Measurements from ENCODE around the gene YPEL1. TPM values are rescaled to one million over a fixed set of nuclear protein-coding genes. Genes with fewer than 3 reads are reported as not detected.

YPEL1 gene
- polyA plus RNA-seq, 3 donors from 2014 or later: 72.9 to 100 (median 100) TPM

- no peak overlapping the region for H3K4me3 Mint-ChIP-seq
- H3K27me3 Mint-ChIP-seq (ENCODE audit: low read depth in 3 of 3): peaks cover 0 to 2% (median 2%) of the 10 kb centered on the region in 3 donors
- peaks cover 19 to 21% of the 10 kb centered on the region in 2 donors for H3K4me1 Mint-ChIP-seq
- no peaks in the 10 kb centered on the region for H3K9me3 Mint-ChIP-seq
- peaks cover 10 to 22% (median 18%) of the 10 kb centered on the region in 3 donors for H3K36me3 Mint-ChIP-seq
- DNase-seq: peak; percentile 57 to 67 (median 65)
- H3K27ac Mint-ChIP-seq: peak overlapping the region; percentile 80 to 92 (median 82)
Measured at GRCh38 chr22:21712751-21713427, 22.7 kb downstream of the YPEL1 start.

GRCh38 chr22:21711851-21712250 lies 23.7 kb downstream of the YPEL1 start:
- H3K4me1 Mint-ChIP-seq: peaks cover 13 to 16% of the 10 kb centered on the region in 2 donors
- H3K36me3 Mint-ChIP-seq: peaks cover 10 to 22% (median 18%) of the 10 kb centered on the region in 3 donors
- H3K4me3 Mint-ChIP-seq: no peak overlapping the region
- H3K9me3 Mint-ChIP-seq: no peaks in the 10 kb centered on the region
- DNase-seq: no peak
- no peak overlapping the region for H3K27ac Mint-ChIP-seq
- peaks cover 0 to 2% (median 2%) of the 10 kb centered on the region in 3 donors for H3K27me3 Mint-ChIP-seq (ENCODE audit: low read depth in 3 of 3)

GRCh38 chr22:21710156-21710555 lies 25.4 kb downstream of the YPEL1 start:
- Mint-ChIP-seq H3K4me1 (peaks cover 13 to 14% of the 10 kb centered on the region in 2 donors), H3K27me3 (ENCODE audit: low read depth in 3 of 3) (peaks cover 0 to 2% (median 2%) of the 10 kb centered on the region in 3 donors), H3K27ac (peak overlapping the region in 3 of 6 donors; percentile 28 to 62 (median 49)), H3K36me3 (peaks cover 10 to 22% (median 18%) of the 10 kb centered on the region in 3 donors), H3K4me3 (no peak overlapping the region), H3K9me3 (no peaks in the 10 kb centered on the region)
- DNase-seq: no peak

- peaks cover 13 to 14% of the 10 kb centered on the region in 2 donors for H3K4me1 Mint-ChIP-seq
- peak overlapping the region in 3 of 6 donors; percentile 28 to 50 (median 49) for H3K27ac Mint-ChIP-seq
- peaks cover 10 to 19% (median 19%) of the 10 kb centered on the region in 3 donors for H3K36me3 Mint-ChIP-seq
- no peak for DNase-seq
- peaks cover 0 to 2% (median 2%) of the 10 kb centered on the region in 3 donors for H3K27me3 Mint-ChIP-seq (ENCODE audit: low read depth in 3 of 3)
- no peaks in the 10 kb centered on the region for H3K9me3 Mint-ChIP-seq
- no peak overlapping the region for H3K4me3 Mint-ChIP-seq
Measured at GRCh38 chr22:21709688-21710087, 25.9 kb downstream of the YPEL1 start.

GRCh38 chr22:21708960-21709359 lies 26.6 kb downstream of the YPEL1 start:
- peaks cover 0 to 2% (median 2%) of the 10 kb centered on the region in 3 donors for H3K27me3 Mint-ChIP-seq (ENCODE audit: low read depth in 3 of 3)
- no peak for DNase-seq
- H3K27ac Mint-ChIP-seq: peak overlapping the region in 1 of 6 donors; percentile 12

GRCh38 chr22:21707677-21708076 lies 27.9 kb downstream of the YPEL1 start:
- Mint-ChIP-seq H3K4me1 (peaks cover 1 to 2% of the 10 kb centered on the region in 2 donors), H3K27ac (no peak overlapping the region), H3K4me3 (no peak overlapping the region), H3K9me3 (no peaks in the 10 kb centered on the region), H3K36me3 (peaks cover 10 to 18% (median 14%) of the 10 kb centered on the region in 3 donors), H3K27me3 (ENCODE audit: low read depth in 3 of 3) (peaks cover 0 to 2% (median 2%) of the 10 kb centered on the region in 3 donors)
- DNase-seq: no peak

More at GRCh38 chr22:21708960-21709359, 26.6 kb downstream of the YPEL1 start:
- Mint-ChIP-seq H3K4me3 (no peak overlapping the region), H3K36me3 (peaks cover 10 to 21% (median 18%) of the 10 kb centered on the region in 3 donors), H3K4me1 (peaks cover 10 to 13% of the 10 kb centered on the region in 2 donors), H3K9me3 (no peaks in the 10 kb centered on the region)

- Mint-ChIP-seq H3K4me1 (no peaks in the 10 kb centered on the region), H3K27me3 (ENCODE audit: low read depth in 3 of 3) (peaks cover 0 to 7% (median 0%) of the 10 kb centered on the region in 3 donors), H3K4me3 (no peak overlapping the region), H3K36me3 (peaks cover 6 to 26% (median 9%) of the 10 kb centered on the region in 3 donors), H3K9me3 (no peaks in the 10 kb centered on the region), H3K27ac (no peak overlapping the region)
- DNase-seq: no peak
Measured at GRCh38 chr22:21703684-21704316, 31.8 kb downstream of the YPEL1 start.

GRCh38 chr22:21702700-21703683 lies 32.6 kb downstream of the YPEL1 start:
- Mint-ChIP-seq H3K36me3 (peaks cover 6 to 31% (median 9%) of the 10 kb centered on the region in 3 donors), H3K4me3 (no peak overlapping the region), H3K9me3 (no peaks in the 10 kb centered on the region), H3K27me3 (ENCODE audit: low read depth in 3 of 3) (peaks cover 0 to 7% (median 2%) of the 10 kb centered on the region in 3 donors), H3K4me1 (no peaks in the 10 kb centered on the region), H3K27ac (peak overlapping the region in 5 of 6 donors; percentile 20 to 71 (median 70))
- DNase-seq: no peak

- peaks cover 6 to 31% (median 9%) of the 10 kb centered on the region in 3 donors for H3K36me3 Mint-ChIP-seq
- H3K9me3 Mint-ChIP-seq: no peaks in the 10 kb centered on the region
- peaks cover 0 to 7% (median 2%) of the 10 kb centered on the region in 3 donors for H3K27me3 Mint-ChIP-seq (ENCODE audit: low read depth in 3 of 3)
- DNase-seq: no peak
- H3K4me1 Mint-ChIP-seq: no peaks in the 10 kb centered on the region
- peak overlapping the region; percentile 16 to 71 (median 48) for H3K27ac Mint-ChIP-seq
- H3K4me3 Mint-ChIP-seq: no peak overlapping the region
Measured at GRCh38 chr22:21702094-21702493, 33.5 kb downstream of the YPEL1 start.

GRCh38 chr22:21701384-21701971 lies 34.1 kb downstream of the YPEL1 start:
- peaks cover 0 to 9% (median 2%) of the 10 kb centered on the region in 3 donors for H3K27me3 Mint-ChIP-seq (ENCODE audit: low read depth in 3 of 3)
- H3K4me1 Mint-ChIP-seq: no peaks in the 10 kb centered on the region
- H3K9me3 Mint-ChIP-seq: no peaks in the 10 kb centered on the region
- peak overlapping the region in 4 of 6 donors; percentile 30 to 83 (median 52) for H3K27ac Mint-ChIP-seq
- no peak overlapping the region for H3K4me3 Mint-ChIP-seq
- DNase-seq: no peak
- H3K36me3 Mint-ChIP-seq: peaks cover 9 to 37% (median 11%) of the 10 kb centered on the region in 3 donors

GRCh38 chr22:21700822-21701221 lies 34.8 kb downstream of the YPEL1 start:
- H3K9me3 Mint-ChIP-seq: no peaks in the 10 kb centered on the region
- H3K4me1 Mint-ChIP-seq: no peaks in the 10 kb centered on the region
- no peak overlapping the region for H3K4me3 Mint-ChIP-seq
- H3K27me3 Mint-ChIP-seq (ENCODE audit: low read depth in 3 of 3): peaks cover 0 to 9% (median 2%) of the 10 kb centered on the region in 3 donors
- no peak for DNase-seq
- peak overlapping the region in 4 of 6 donors; percentile 11 to 83 (median 52) for H3K27ac Mint-ChIP-seq
- peaks cover 11 to 41% (median 14%) of the 10 kb centered on the region in 3 donors for H3K36me3 Mint-ChIP-seq

GRCh38 chr22:21699643-21700042 lies 36.0 kb downstream of the YPEL1 start:
- Mint-ChIP-seq H3K4me3 (no peak overlapping the region), H3K9me3 (no peaks in the 10 kb centered on the region), H3K36me3 (peaks cover 11 to 43% (median 14%) of the 10 kb centered on the region in 3 donors), H3K27me3 (ENCODE audit: low read depth in 3 of 3) (peaks cover 2 to 11% (median 3%) of the 10 kb centered on the region in 3 donors), H3K4me1 (no peaks in the 10 kb centered on the region), H3K27ac (peak overlapping the region in 5 of 6 donors; percentile 17 to 73 (median 57))
- DNase-seq: no peak

All from immature natural killer cell (primary cell).